ENCODE data around the gene BICD1.

Gene BICD1

DNA sequence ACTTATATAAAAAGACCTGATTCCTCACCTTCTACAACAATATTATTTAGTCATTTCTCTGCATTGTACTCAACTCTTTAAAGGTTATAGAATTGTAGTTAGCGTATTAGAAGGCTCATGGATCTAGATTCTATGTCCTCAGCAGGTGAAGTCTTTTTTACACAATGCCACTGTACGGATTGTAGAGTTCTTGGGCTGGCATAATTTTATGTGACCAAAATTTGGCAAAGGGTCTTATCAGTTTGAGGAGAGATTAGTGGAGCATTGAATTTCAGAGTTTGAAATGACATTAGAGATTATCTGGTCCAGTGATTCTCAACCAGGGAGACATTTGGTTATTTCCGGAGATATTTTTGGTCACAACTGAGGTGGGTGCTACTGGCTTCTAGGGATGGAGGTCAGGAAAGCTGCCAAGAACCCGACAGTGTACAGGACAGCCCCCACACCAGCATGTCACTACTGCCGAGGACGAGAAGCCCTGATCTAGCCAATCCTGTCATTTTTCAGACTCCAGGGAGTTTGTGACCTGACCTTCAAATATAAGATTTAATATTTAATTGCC is 63.9 kb downstream of the BICD1 start:
- Histone ChIP-seq H3K79me2 (ENCODE audit: insufficient read depth, low read depth) (no peaks in the 10 kb centered on the region), H3K4me2 (no peak overlapping the region), H3K4me1 (ENCODE audit: low read depth, poor library complexity, severe bottlenecking) (no peaks in the 10 kb centered on the region), H4K20me1 (ENCODE audit: insufficient read depth) (no peaks in the 10 kb centered on the region), H3K4me3 (IDR thresholded peaks at IDR 0.05; ENCODE audit: insufficient read depth, low read depth, low read length) (no peak overlapping the region), H3K27ac (no peak overlapping the region), H2AFZ (ENCODE audit: low read depth) (no peak overlapping the region), H3K36me3 (ENCODE audit: insufficient read depth) (no peaks in the 10 kb centered on the region), H3K9ac (no peak overlapping the region), H3K27me3 (ENCODE audit: insufficient read depth, low read depth) (no peaks in the 10 kb centered on the region)
- TF ChIP-seq, protein P1, sequence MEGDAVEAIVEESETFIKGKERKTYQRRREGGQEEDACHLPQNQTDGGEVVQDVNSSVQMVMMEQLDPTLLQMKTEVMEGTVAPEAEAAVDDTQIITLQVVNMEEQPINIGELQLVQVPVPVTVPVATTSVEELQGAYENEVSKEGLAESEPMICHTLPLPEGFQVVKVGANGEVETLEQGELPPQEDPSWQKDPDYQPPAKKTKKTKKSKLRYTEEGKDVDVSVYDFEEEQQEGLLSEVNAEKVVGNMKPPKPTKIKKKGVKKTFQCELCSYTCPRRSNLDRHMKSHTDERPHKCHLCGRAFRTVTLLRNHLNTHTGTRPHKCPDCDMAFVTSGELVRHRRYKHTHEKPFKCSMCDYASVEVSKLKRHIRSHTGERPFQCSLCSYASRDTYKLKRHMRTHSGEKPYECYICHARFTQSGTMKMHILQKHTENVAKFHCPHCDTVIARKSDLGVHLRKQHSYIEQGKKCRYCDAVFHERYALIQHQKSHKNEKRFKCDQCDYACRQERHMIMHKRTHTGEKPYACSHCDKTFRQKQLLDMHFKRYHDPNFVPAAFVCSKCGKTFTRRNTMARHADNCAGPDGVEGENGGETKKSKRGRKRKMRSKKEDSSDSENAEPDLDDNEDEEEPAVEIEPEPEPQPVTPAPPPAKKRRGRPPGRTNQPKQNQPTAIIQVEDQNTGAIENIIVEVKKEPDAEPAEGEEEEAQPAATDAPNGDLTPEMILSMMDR (conservative IDR thresholded peaks at IDR 0.05; ENCODE audit: low read depth, low read length), result no peak

DNA sequence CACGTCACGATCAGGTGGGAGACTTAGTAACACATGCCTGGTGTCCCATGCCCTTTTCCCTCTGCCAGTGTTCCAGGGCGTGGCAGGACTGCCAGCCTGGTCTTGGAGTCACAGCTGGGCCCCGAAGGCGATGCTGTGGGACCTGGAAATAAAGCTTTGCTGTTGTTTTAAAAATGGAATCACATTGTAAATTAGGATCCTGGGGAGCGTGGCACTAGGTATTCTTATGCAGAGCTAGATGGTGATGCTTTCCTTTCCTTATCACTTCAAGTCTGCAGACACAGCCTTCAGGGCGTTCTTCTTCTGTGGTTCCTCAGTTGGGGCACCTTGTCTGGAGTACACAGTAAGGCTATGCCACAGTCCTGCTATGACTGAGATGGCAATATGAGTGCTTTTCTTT is 64.6 kb downstream of the BICD1 start:
- no peak overlapping the region for H3K4me2 ChIP-seq
- H4K20me1 ChIP-seq (ENCODE audit: insufficient read depth), result no peaks in the 10 kb centered on the region
- H3K4me3 ChIP-seq (IDR thresholded peaks at IDR 0.05; ENCODE audit: insufficient read depth, low read depth, low read length), result no peak overlapping the region
- H3K4me1 ChIP-seq (ENCODE audit: low read depth, poor library complexity, severe bottlenecking), result no peaks in the 10 kb centered on the region
- H3K9ac ChIP-seq, result no peak overlapping the region
- no peak overlapping the region for H3K27ac ChIP-seq
- no peak overlapping the region for H2AFZ ChIP-seq (ENCODE audit: low read depth)
- H3K79me2 ChIP-seq (ENCODE audit: insufficient read depth, low read depth), result no peaks in the 10 kb centered on the region
- TF ChIP-seq, protein P1 (conservative IDR thresholded peaks at IDR 0.05; ENCODE audit: low read depth, low read length), result no peak
- no peaks in the 10 kb centered on the region for H3K36me3 ChIP-seq (ENCODE audit: insufficient read depth)
- H3K27me3 ChIP-seq (ENCODE audit: insufficient read depth, low read depth), result no peaks in the 10 kb centered on the region

DNA sequence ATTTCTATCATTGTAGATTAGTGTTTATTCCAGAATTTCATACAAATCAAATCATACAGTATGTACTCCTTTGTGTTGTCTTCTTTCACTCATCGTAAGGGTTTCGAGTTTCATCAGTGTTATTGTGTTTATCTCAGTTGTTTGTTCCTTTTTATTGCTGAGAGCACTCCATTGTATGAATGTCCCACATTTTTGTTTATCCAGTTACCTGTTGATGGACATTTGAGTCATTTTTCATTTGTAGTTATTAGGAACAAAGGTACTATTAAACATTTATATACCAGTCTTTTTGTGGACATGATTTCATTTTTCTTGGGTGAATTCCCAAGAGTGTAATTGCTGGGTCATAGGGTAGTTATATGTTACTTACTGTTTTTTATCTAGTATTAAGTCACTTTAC is 70.0 kb downstream of the BICD1 start:
- no peaks in the 10 kb centered on the region for H3K79me2 ChIP-seq (ENCODE audit: insufficient read depth, low read depth)

DNA sequence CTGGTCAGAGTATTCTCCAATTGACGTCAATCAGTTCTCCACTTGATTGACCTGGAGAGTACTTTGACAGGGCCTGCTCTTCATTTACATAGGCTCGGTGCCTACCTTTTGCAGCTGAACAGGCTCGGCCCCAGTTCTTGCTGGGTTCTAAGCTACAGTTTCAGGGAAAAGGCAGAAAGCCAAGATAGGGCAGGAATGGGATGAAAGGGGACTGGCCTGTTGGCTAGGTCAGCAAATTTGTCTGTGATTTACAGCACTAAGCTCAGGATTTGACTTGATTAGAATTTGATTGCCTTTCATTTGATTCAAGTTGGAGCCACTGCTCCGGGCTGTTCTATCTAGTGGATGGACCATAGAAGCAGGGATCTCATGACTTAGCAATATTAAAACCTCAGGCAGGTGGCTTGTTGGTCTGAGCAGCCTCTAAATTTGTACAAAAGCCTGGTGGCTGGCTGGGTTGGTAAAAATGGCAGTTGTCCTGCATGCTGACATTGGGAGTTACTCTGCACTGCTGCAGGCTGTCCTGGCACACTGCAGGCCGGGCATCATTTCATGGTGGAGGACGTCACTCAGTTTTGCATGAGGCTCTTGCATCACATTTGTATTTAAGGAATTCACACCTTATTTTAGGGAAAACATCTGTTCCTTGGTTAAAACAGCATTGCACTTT is 71.8 kb downstream of the BICD1 start:
- Histone ChIP-seq H3K27ac (no peak overlapping the region), H3K36me3 (ENCODE audit: insufficient read depth) (no peaks in the 10 kb centered on the region), H3K4me2 (no peak overlapping the region), H2AFZ (ENCODE audit: low read depth) (no peak overlapping the region), H3K9ac (no peak overlapping the region), H3K27me3 (ENCODE audit: insufficient read depth, low read depth) (no peaks in the 10 kb centered on the region), H3K79me2 (ENCODE audit: insufficient read depth, low read depth) (no peaks in the 10 kb centered on the region), H4K20me1 (ENCODE audit: insufficient read depth) (no peaks in the 10 kb centered on the region), H3K4me1 (ENCODE audit: low read depth, poor library complexity, severe bottlenecking) (peaks cover 3% of the 10 kb centered on the region), H3K4me3 (IDR thresholded peaks at IDR 0.05; ENCODE audit: insufficient read depth, low read depth, low read length) (no peak overlapping the region)
- TF ChIP-seq, protein P1 (conservative IDR thresholded peaks at IDR 0.05; ENCODE audit: low read depth, low read length), result no peak

More for the DNA sequence above, 70.0 kb downstream of the BICD1 start:
- Histone ChIP-seq H3K27me3 (ENCODE audit: insufficient read depth, low read depth) (no peaks in the 10 kb centered on the region), H3K27ac (no peak overlapping the region), H3K36me3 (ENCODE audit: insufficient read depth) (no peaks in the 10 kb centered on the region), H3K9ac (no peak overlapping the region), H3K4me1 (ENCODE audit: low read depth, poor library complexity, severe bottlenecking) (peaks cover 3% of the 10 kb centered on the region), H2AFZ (ENCODE audit: low read depth) (no peak overlapping the region), H3K4me3 (IDR thresholded peaks at IDR 0.05; ENCODE audit: insufficient read depth, low read depth, low read length) (no peak overlapping the region), H3K4me2 (no peak overlapping the region), H4K20me1 (ENCODE audit: insufficient read depth) (no peaks in the 10 kb centered on the region)
- TF ChIP-seq, protein P1 (conservative IDR thresholded peaks at IDR 0.05; ENCODE audit: low read depth, low read length), result no peak

Measured in KMS-11 (cell line).